D721Med (cell line): Measurements from ENCODE around the gene ADCY7.

Experiments
- DNase-seq: peaks from one replicate; pipeline ENCODE4 v3.0.0; 2011; ENCODE audit warnings: low spot score; ENCODE audit not compliant: insufficient read length
- FAIRE-seq: peaks from 2 replicates; lab custom pipeline; 2011; peaks lifted over from hg19 to GRCh38; lab: Jason Lieb, UNC
- TF ChIP-seq, protein P1 (sequence below): IDR thresholded peaks from 2 replicates; pipeline ENCODE4 v1.5.1; 2012; ENCODE audit warnings: mild to moderate bottlenecking, control low read depth; ENCODE audit not compliant: insufficient read depth; ENCODE audit errors: missing control alignments

Gene ADCY7

DNA sequence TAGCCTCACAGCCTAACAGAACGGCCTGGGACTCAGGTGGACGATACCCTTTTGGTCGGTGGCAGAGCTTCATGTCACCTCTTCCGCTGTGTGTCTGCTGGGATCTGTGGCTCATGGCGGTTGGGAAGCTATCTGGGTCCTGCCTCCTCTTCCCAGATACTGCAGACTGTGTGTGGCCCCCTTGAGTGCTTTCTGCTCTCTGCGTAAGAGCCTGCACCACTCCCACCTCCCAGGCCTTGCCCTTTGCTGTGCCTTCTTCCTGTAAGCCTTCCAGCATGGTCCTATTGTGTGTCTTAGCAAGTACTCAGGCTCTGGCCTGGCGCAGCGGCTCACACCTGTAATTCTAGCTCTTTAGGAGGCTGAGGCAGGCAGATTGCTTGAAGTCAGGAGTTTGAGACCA lies 17.5 kb upstream of the ADCY7 start:
- TF ChIP-seq, protein P1, sequence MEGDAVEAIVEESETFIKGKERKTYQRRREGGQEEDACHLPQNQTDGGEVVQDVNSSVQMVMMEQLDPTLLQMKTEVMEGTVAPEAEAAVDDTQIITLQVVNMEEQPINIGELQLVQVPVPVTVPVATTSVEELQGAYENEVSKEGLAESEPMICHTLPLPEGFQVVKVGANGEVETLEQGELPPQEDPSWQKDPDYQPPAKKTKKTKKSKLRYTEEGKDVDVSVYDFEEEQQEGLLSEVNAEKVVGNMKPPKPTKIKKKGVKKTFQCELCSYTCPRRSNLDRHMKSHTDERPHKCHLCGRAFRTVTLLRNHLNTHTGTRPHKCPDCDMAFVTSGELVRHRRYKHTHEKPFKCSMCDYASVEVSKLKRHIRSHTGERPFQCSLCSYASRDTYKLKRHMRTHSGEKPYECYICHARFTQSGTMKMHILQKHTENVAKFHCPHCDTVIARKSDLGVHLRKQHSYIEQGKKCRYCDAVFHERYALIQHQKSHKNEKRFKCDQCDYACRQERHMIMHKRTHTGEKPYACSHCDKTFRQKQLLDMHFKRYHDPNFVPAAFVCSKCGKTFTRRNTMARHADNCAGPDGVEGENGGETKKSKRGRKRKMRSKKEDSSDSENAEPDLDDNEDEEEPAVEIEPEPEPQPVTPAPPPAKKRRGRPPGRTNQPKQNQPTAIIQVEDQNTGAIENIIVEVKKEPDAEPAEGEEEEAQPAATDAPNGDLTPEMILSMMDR: no peak
- no peak for FAIRE-seq
- no peak for DNase-seq

DNA sequence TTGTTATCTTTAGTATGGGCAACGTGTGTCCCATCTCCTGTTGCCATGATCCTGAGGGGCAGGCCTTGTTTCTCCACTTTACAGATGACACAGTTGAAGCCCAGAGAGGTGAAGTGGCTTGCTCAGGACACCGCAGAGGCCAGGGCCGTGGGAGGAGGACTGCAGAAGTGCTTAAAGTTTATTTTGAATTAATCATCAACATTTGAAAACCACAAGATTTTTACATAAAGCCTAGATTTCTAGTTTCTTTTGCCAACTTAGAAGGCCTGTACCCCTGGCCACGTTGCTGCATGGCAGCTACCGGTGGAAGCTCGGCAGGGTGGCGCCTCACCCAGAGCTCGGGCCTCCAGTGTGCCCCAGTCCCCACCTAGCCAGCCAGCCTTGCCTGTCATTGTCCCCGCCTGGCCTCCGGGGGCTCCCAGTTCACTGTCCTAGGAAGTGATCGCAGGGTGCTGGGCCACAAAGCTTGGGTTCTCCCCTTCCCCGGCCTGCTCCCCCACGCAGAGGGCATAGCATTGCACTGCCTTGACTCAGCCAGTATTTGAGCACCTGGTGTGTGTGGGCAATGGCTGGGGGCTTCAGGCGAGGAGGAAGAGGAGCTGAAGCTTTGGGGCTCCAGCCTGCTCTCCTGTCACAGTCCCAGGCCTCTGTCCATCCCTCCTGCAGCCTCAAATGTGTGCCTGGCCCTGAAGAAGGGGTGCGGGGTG lies 14.8 kb upstream of the ADCY7 start:
- no peak for FAIRE-seq
- TF ChIP-seq, protein P1: no peak
- no peak for DNase-seq

DNA sequence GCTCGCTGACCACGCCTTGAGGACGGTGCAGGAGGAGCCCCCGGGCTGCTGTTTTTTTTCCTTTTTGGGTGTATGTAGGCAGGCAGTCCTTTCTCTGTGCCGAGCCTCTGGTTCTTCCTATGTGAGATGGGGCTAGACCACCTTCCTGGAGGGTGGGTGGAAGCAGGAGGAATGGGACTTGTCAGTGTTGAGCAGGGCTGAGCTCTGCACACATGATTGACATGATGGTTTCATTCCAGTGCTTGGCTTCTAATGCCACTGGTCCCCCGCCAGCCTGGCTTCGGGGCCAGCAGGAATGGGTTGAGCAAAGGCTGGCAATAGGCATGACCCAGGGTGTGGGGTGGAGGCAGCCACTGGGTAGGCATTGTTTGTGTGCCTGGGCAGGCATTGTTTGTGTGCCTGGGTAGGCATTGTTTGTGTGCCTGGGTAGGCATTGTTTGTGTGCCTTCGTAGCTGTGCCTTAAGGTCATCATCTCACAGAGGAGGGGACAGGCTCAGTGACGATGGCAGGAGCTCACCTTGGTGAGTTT lies 14.2 kb upstream of the ADCY7 start:
- TF ChIP-seq, protein P1: no peak
- DNase-seq (no peak), FAIRE-seq (no peak)

DNA sequence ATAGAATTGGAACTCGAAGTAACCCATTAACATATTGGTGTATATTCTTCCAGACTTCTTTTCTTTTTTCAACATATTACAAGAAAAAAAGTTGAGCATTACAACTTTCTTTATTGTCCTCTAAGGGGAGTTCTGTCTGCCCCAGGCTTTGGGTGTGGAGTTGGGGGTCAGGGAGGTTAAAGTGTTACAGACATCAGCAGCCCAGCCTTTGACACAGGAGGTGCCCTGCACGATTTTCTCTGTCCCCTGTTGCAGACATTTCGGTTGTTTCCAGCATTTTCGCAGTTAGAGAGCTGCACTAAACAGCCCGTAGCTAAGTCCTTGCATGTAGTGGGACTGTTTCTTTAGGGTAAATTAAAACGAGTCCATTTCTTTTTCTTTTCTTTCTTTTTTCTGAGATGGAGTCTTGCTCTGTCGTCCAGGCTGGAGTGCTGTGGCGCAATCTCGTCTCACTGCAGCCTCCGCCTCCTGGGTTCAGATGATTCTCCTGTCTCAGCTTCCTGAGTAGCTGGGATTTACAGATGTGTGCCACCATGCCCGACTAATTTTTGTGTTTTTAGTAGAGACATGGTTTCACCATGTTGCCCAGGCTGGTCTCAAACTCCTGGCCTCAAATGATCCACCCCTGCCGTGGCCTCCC lies 13.4 kb upstream of the ADCY7 start:
- DNase-seq: no peak

DNA sequence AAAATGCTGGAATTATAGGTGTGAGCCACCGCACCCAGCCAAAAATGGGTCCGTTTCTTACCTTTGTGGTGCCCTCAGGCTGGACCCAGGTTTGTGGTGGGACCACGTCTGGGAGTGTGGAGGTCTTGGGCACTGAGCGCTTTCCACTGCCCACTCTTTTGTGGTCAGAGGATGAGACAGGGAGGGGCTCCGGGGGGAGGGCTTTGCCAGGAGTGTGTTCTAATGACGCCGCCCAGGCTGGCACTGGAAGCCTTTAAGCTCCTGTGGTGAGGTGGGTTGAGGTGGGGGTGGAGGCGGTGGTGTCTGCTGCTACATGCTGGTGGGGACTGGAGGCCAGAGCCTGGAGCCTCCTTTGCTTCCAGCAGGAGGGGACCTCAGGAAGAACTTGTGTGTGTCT lies 12.8 kb upstream of the ADCY7 start:
- FAIRE-seq (no peak), DNase-seq (no peak)
- TF ChIP-seq, protein P1: no peak

More for the DNA sequence above, 13.4 kb upstream of the ADCY7 start:
- FAIRE-seq: no peak
- TF ChIP-seq, protein P1: no peak

DNA sequence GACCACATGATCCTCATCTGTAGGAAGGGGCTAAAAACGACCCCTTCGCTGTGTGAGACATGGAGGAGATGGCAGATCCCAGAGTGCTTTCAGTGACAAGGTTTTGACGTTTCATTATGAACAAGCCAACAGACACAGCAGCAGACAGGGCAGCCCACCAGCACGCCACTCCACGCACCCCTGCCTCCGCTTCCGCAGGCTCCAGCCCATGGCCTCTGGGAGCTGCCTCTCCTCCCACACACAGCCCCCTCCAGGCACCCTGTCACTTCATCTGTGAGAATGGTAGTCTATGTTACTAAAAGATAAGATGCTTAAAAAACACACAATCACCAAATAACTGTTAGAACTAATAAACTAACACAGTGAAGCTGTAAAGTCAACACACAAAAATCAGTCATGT lies 12.3 kb upstream of the ADCY7 start:
- FAIRE-seq (no peak), DNase-seq (no peak)
- TF ChIP-seq, protein P1: no peak

DNA sequence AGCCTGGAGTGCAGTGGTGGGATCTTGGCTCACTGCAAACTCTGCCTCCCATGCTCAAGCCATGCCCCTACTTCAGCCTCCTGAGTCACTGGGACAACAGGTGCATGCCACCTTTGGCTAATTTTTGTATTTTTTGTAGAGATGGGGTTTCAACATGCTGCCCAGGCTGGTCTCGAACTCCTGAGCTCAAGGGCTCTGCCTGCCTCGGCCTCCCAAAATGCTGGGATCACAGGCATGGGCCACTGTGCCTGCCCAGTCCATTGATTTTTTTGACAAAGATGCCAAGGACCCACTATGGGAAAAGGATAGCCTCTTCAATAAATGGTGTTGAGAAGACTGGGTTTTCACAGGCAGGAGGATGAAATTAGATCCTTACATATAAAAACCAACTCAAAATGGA lies 10.8 kb upstream of the ADCY7 start:
- DNase-seq (no peak), FAIRE-seq (no peak)
- TF ChIP-seq, protein P1: no peak
